Measurements from ENCODE around the gene AZU1.

AZU1 gene

DNA sequence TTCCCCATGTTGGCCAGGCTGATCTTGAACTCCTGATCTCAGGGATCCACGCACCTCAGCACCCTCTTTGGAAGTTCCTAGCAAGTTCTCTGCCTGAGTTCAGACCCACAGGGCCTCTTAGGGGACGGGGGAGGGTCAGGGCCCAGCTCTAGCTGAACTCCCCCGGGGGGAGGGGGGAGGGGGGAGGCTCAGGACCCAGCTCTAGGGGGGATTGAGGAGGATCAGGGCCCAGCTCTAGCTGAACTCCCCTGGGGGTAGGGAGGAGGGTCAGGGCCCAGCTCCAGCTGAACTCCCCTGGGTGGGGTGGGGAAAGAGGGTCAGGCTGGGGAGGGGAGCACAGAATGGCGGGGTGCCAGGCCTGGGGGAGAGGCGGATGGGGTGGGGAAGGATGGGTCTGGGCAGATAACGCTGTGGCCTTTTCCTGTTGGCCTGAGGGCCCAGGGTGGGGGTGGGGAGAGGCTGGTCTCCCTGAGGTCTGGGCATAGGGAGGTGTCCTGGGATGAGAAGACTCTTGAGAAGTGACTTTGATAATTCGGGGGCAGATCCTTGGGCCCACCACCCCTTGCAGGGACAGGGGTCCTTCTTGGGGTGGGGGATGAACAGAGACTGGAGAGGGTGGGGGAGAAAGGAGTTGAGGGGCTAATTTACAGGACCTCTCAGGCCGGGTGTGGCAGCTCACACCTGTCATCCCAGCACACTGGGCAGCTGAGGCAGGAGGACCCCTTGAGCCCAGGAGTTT, 35.9 kb upstream of the AZU1 start:
- Histone ChIP-seq H3F3A (ENCODE audit: control insufficient read depth, insufficient read depth) (no peaks in the 10 kb centered on the region), H3K27me3 (ENCODE audit: control insufficient read depth, low read length) (no peaks in the 10 kb centered on the region), H3K9me3 (ENCODE audit: control insufficient read depth, insufficient read depth, low read length) (no peaks in the 10 kb centered on the region), H3K4me2 (ENCODE audit: low read length) (no peak overlapping the region), H3K27ac (ENCODE audit: low read depth, low read length) (no peak overlapping the region), H3K4me3 (ENCODE audit: low read length) (no peak overlapping the region), H4K20me1 (ENCODE audit: control insufficient read depth, insufficient read depth, low read depth, low read length) (no peaks in the 10 kb centered on the region), H3K79me2 (ENCODE audit: control insufficient read depth, low read length) (peaks cover 9% of the 10 kb centered on the region), H3K4me1 (ENCODE audit: control insufficient read depth, low read length) (peaks cover 7% of the 10 kb centered on the region), H3K36me3 (ENCODE audit: control insufficient read depth, low read length) (no peaks in the 10 kb centered on the region), H3K9me2 (replicated peaks; ENCODE audit: control insufficient read depth, low read length) (no peaks in the 10 kb centered on the region)
- TF ChIP-seq EZH2phosphoT487 (IDR thresholded peaks at IDR 0.05; ENCODE audit: borderline replicate concordance, low read length): no peak
- TF ChIP-seq, protein P1, sequence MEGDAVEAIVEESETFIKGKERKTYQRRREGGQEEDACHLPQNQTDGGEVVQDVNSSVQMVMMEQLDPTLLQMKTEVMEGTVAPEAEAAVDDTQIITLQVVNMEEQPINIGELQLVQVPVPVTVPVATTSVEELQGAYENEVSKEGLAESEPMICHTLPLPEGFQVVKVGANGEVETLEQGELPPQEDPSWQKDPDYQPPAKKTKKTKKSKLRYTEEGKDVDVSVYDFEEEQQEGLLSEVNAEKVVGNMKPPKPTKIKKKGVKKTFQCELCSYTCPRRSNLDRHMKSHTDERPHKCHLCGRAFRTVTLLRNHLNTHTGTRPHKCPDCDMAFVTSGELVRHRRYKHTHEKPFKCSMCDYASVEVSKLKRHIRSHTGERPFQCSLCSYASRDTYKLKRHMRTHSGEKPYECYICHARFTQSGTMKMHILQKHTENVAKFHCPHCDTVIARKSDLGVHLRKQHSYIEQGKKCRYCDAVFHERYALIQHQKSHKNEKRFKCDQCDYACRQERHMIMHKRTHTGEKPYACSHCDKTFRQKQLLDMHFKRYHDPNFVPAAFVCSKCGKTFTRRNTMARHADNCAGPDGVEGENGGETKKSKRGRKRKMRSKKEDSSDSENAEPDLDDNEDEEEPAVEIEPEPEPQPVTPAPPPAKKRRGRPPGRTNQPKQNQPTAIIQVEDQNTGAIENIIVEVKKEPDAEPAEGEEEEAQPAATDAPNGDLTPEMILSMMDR (IDR thresholded peaks at IDR 0.05; ENCODE audit: low read depth, low read length, poor library complexity, severe bottlenecking): no peak

DNA sequence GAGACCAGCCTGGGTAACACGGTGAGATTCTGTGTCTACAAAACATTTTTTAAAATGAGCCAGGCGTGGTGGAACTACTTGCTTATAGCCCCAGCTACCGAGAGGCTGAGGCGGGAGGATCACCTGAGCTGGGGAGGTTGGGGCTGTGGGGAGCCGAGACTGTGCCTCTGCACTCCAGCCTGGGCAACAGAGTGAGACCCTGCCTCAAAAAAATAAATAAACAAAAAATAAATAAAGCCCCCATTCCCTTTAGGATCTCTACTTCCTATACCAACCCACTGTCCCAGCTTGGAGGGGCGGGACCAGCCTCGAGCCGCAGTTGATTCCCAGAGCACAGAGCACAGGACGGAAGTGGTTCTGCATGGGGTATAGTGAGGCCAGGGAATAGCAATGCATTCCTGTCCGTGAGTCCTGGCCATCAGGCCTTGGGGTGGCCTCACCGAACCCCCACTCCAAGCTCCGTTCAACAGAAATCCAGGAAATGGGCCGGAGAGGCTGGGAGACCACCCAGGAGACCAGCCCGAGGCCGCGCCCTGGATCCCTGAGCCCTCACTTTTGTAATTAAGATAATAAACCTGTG, 35.2 kb upstream of the AZU1 start:
- H3K27ac ChIP-seq (ENCODE audit: low read depth, low read length): no peak overlapping the region
- no peak overlapping the region for H3K4me2 ChIP-seq (ENCODE audit: low read length)
- H3K9me2 ChIP-seq (replicated peaks; ENCODE audit: control insufficient read depth, low read length): no peaks in the 10 kb centered on the region
- no peaks in the 10 kb centered on the region for H3K36me3 ChIP-seq (ENCODE audit: control insufficient read depth, low read length)
- peaks cover 7% of the 10 kb centered on the region for H3K4me1 ChIP-seq (ENCODE audit: control insufficient read depth, low read length)
- no peaks in the 10 kb centered on the region for H4K20me1 ChIP-seq (ENCODE audit: control insufficient read depth, insufficient read depth, low read depth, low read length)
- no peaks in the 10 kb centered on the region for H3F3A ChIP-seq (ENCODE audit: control insufficient read depth, insufficient read depth)
- no peaks in the 10 kb centered on the region for H3K9me3 ChIP-seq (ENCODE audit: control insufficient read depth, insufficient read depth, low read length)
- no peak overlapping the region for H3K4me3 ChIP-seq (ENCODE audit: low read length)
- TF ChIP-seq, protein P1 (IDR thresholded peaks at IDR 0.05; ENCODE audit: low read depth, low read length, poor library complexity, severe bottlenecking): no peak
- no peak for TF ChIP-seq EZH2phosphoT487 (IDR thresholded peaks at IDR 0.05; ENCODE audit: borderline replicate concordance, low read length)
- H3K27me3 ChIP-seq (ENCODE audit: control insufficient read depth, low read length): no peaks in the 10 kb centered on the region
- H3K79me2 ChIP-seq (ENCODE audit: control insufficient read depth, low read length): peaks cover 10% of the 10 kb centered on the region

DNA sequence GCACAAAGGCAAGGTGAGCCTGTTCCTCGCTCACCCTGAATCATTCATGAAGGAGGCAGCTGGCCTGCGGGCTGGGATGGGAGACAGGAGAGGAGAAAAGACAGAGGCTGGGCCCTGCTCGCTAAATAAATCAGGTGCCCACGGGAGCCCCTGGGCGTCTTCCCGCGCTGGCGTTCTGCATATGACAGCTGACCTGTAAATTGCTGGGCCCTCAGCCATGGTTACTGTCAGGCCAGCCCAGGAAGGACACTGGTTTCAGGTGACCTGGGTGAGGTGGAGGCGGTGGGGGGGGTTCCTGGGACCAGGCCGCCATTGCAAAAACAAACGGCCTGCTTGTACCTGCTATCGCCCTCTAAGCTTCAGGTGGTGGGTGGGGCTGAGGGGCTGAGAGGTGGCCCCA, 33.8 kb upstream of the AZU1 start:
- TF ChIP-seq EZH2phosphoT487 (IDR thresholded peaks at IDR 0.05; ENCODE audit: borderline replicate concordance, low read length): no peak
- TF ChIP-seq, protein P1 (IDR thresholded peaks at IDR 0.05; ENCODE audit: low read depth, low read length, poor library complexity, severe bottlenecking): no peak
- Histone ChIP-seq H3K27me3 (ENCODE audit: control insufficient read depth, low read length) (no peaks in the 10 kb centered on the region), H3K9me3 (ENCODE audit: control insufficient read depth, insufficient read depth, low read length) (no peaks in the 10 kb centered on the region), H3F3A (ENCODE audit: control insufficient read depth, insufficient read depth) (no peaks in the 10 kb centered on the region), H3K4me1 (ENCODE audit: control insufficient read depth, low read length) (peaks cover 8% of the 10 kb centered on the region), H3K4me3 (ENCODE audit: low read length) (no peak overlapping the region), H3K36me3 (ENCODE audit: control insufficient read depth, low read length) (peaks cover 9% of the 10 kb centered on the region), H3K9me2 (replicated peaks; ENCODE audit: control insufficient read depth, low read length) (no peaks in the 10 kb centered on the region), H3K27ac (ENCODE audit: low read depth, low read length) (no peak overlapping the region), H4K20me1 (ENCODE audit: control insufficient read depth, insufficient read depth, low read depth, low read length) (peaks cover 7% of the 10 kb centered on the region), H3K79me2 (ENCODE audit: control insufficient read depth, low read length) (peaks cover 22% of the 10 kb centered on the region), H3K4me2 (ENCODE audit: low read length) (no peak overlapping the region)
